B cell (primary cell): ENCODE measurements around the gene DYNC1I1. TPM values are rescaled to one million over a fixed set of nuclear protein-coding genes. Genes with fewer than 3 reads are reported as not detected.

Experiments used
- ATAC-seq: fragments of 200-7000 bp; cut with Tn5 transposase; one replicate; pipeline ENCODE4 v1.10.0; 2021; ENCODE audit warnings: low read depth, mild to moderate bottlenecking, moderate number of reproducible peaks, moderate library complexity
- CTCF ChIA-PET: fragments of 350-600 bp; sonication (Branson Sonifier 250); formaldehyde crosslinking; loops from one replicate; lab custom pipeline; 2021; ENCODE audit warnings: antibody characterized with exemption, inconsistent platforms; lab: Charles Lee
- POLR2A ChIA-PET: fragments of 350-600 bp; sonication (Branson Sonifier 250); formaldehyde crosslinking; loops from one replicate; lab custom pipeline; 2021; ENCODE audit warnings: antibody characterized with exemption; lab: Charles Lee
- DNase-seq: peaks from one replicate; pipeline ENCODE4 v3.0.0; 2013
- H2AFZ ChIP-seq: 2 replicates; pipeline ENCODE4 v1.6.1; 2012; ENCODE audit warnings: mild to moderate bottlenecking, low read depth, low read length; ENCODE audit not compliant: insufficient read depth, poor library complexity, severe bottlenecking
- H3K27ac ChIP-seq, 2 donors: 1 replicate in 1 of 2; 2 replicates in 1 of 2; pipeline ENCODE4 v1.5.1; 2012 to 2013; ENCODE audit warnings: low read length in 2 of 2, mild to moderate bottlenecking in 2 of 2, moderate library complexity in 1 of 2
- H3K27me3 ChIP-seq, 4 experiments: fragments of 200-600 bp in 1 of 4; sonication (generic) in 1 of 4; replicated peaks in 1 of 4; 1 replicate in 2 of 4; 2 replicates in 2 of 4; pipeline versions ENCODE4 v1.6.1 to v1.7.0; 2013 to 2016; ENCODE audit warnings: low read length in 3 of 4, mild to moderate bottlenecking in 2 of 4, mixed read lengths in 1 of 4, moderate library complexity in 1 of 4; ENCODE audit not compliant: insufficient read depth in 4 of 4, control insufficient read depth in 3 of 4; ENCODE audit errors: control extremely low read depth in 1 of 4
- H3K36me3 ChIP-seq, 2 experiments: replicated peaks in 1 of 2; 1 replicate in 1 of 2; 2 replicates in 1 of 2; pipeline versions ENCODE4 v1.6.1 to v1.7.1; 2013; ENCODE audit warnings: low read length in 1 of 2; ENCODE audit not compliant: insufficient read depth in 2 of 2, control insufficient read depth in 1 of 2; ENCODE audit errors: control extremely low read depth in 1 of 2, extremely low read depth in 1 of 2
- H3K4me1 ChIP-seq, 2 donors: fragments of 200-600 bp in 1 of 2; sonication (generic) in 1 of 2; 1 replicate in 1 of 2; 2 replicates in 1 of 2; pipeline versions ENCODE4 v1.5.1 to v1.6.1; 2013 to 2017; ENCODE audit warnings: low read length in 2 of 2; ENCODE audit not compliant: control insufficient read depth in 2 of 2, insufficient read depth in 2 of 2
- H3K4me2 ChIP-seq: replicated peaks from 2 replicates; pipeline ENCODE3; 2012; ENCODE audit warnings: mild to moderate bottlenecking, low read depth, low read length; ENCODE audit not compliant: poor library complexity, severe bottlenecking
- H3K4me3 ChIP-seq, 5 experiments: fragments of 200-600 bp in 1 of 5; sonication (generic) in 1 of 5; 1 replicate in 3 of 5; 2 replicates in 2 of 5; pipeline versions ENCODE4 v1.5.1 to v1.7.0; 2011 to 2016; ENCODE audit warnings: low read length in 4 of 5, mild to moderate bottlenecking in 4 of 5, low read depth in 2 of 5, control low read depth in 1 of 5, moderate library complexity in 1 of 5; ENCODE audit not compliant: insufficient read depth in 1 of 5; ENCODE audit errors: control extremely low read depth in 1 of 5, extremely low read depth in 1 of 5
- H3K79me2 ChIP-seq: fragments of 200-600 bp; sonication (generic); one replicate; pipeline ENCODE4 v1.6.0; 2016; ENCODE audit warnings: low read length; ENCODE audit not compliant: control insufficient read depth, insufficient read depth
- H3K9ac ChIP-seq: fragments of 200-600 bp; sonication (generic); 2 replicates; pipeline ENCODE4 v1.6.1; 2017; ENCODE audit warnings: mild to moderate bottlenecking, low read length, moderate library complexity
- H3K9me3 ChIP-seq, 3 donors: one replicate each; pipeline versions ENCODE4 v1.6.1 to v1.7.1; 2013; ENCODE audit warnings: low read length in 2 of 3; ENCODE audit not compliant: control insufficient read depth in 2 of 3, insufficient read depth in 1 of 3; ENCODE audit errors: control extremely low read depth in 1 of 3
- H4K20me1 ChIP-seq: 2 replicates; pipeline ENCODE4 v1.6.0; 2012; ENCODE audit warnings: mild to moderate bottlenecking, low read length; ENCODE audit not compliant: insufficient read depth, control insufficient read depth, poor library complexity, severe bottlenecking
- H3K27ac Mint-ChIP-seq: one replicate; pipeline ENCODE4 v1.8.0; 2021; ENCODE audit warnings: mixed read lengths
- H3K27me3 Mint-ChIP-seq: one replicate; pipeline ENCODE4 v1.8.0; 2021; ENCODE audit warnings: mixed read lengths
- H3K4me1 Mint-ChIP-seq: one replicate; pipeline ENCODE4 v1.8.0; 2021; ENCODE audit warnings: mixed read lengths
- H3K4me3 Mint-ChIP-seq: one replicate; pipeline ENCODE4 v1.8.0; 2021; ENCODE audit warnings: mixed read lengths
- H3K9me3 Mint-ChIP-seq: one replicate; pipeline ENCODE4 v1.8.0; 2022; ENCODE audit warnings: mixed read lengths; ENCODE audit not compliant: insufficient read depth
- CTCF ChIP-seq: fragments of 200-600 bp; IDR thresholded peaks from one replicate; pipeline ENCODE4 v1.8.0; 2022; ENCODE audit warnings: antibody characterized with exemption, mild to moderate bottlenecking
- EZH2 ChIP-seq: IDR thresholded peaks from 2 replicates; pipeline ENCODE4 v1.6.1; 2012; ENCODE audit warnings: borderline replicate concordance, low read depth, mild to moderate bottlenecking, moderate library complexity, low read length; ENCODE audit not compliant: insufficient read depth, poor library complexity, severe bottlenecking
- WGBS: methylation state at CpG from one replicate; pipeline ENCODE4 v1.1.5; 2013; ENCODE audit warnings: missing lambda C conversion rate; ENCODE audit not compliant: insufficient coverage; 5-methylcytosine and 5-hydroxymethylcytosine counted together
- intact Hi-C: fragments of 100-400 bp; cut with micrococcal nuclease; formaldehyde crosslinking; loops from one replicate; pipeline ENCODE4 v1.10.0; 2022
- polyA plus RNA-seq: library from polyadenylated mRNA; depleted of rRNA; stranded (reverse); fragments of >200 nt; gene quantifications from 2 replicates; pipeline ENCODE4 v1.2.3, GENCODE V29; 2012
- total RNA-seq, 2 donors: library from RNA; stranded (reverse); fragments of 120-200 nt in 1 of 2; gene quantifications; 1 replicate in 1 of 2; 2 replicates in 1 of 2; pipeline versions ENCODE4 v1.2.3 to v1.2.4, GENCODE V29; 2013 to 2022

Gene DYNC1I1
- total and polyA plus RNA-seq, 2 donors (not counting 1 experiment from before 2014, with no cell fraction given): not detected

- Histone ChIP-seq H3K27me3 (peaks cover 0 to 11% (median 1%) of the 10 kb centered on the region in 4 experiments), H3K9ac (no peak overlapping the region), H3K9me3 (no peaks in the 10 kb centered on the region), H3K79me2 (no peaks in the 10 kb centered on the region), H3K4me2 (no peak overlapping the region), H4K20me1 (no peaks in the 10 kb centered on the region), H2AFZ (no peak overlapping the region), H3K27ac (no peak overlapping the region), H3K4me3 (no peak overlapping the region), H3K4me1 (no peaks in the 10 kb centered on the region), H3K36me3 (no peaks in the 10 kb centered on the region)
- ATAC-seq (no peak), DNase-seq (no peak)
- CTCF ChIA-PET: no interaction called here
- TF ChIP-seq EZH2 (no peak), CTCF (no peak)
- no peaks in the 10 kb centered on the region for H3K9me3 Mint-ChIP-seq
- POLR2A ChIA-PET: no interaction called here
- H3K4me3 Mint-ChIP-seq: no peak overlapping the region
- intact Hi-C loops: no loop called here
- H3K27ac Mint-ChIP-seq: no peak overlapping the region
- no peaks in the 10 kb centered on the region for H3K4me1 Mint-ChIP-seq
- peaks cover 21% of the 10 kb centered on the region for H3K27me3 Mint-ChIP-seq
- WGBS: 59% methylated on average over 3 of the region's 3 CpGs
Measured at GRCh38 chr7:95736635-95737034, 35.7 kb upstream of the DYNC1I1 start.

- Mint-ChIP-seq H3K9me3 (no peaks in the 10 kb centered on the region), H3K27me3 (peaks cover 13% of the 10 kb centered on the region)
- ATAC-seq: no peak
Measured at GRCh38 chr7:95737828-95738505, 34.4 kb upstream of the DYNC1I1 start.

More at GRCh38 chr7:95737828-95738505, 34.4 kb upstream of the DYNC1I1 start:
- Histone ChIP-seq H3K9me3 (no peaks in the 10 kb centered on the region), H3K27me3 (peaks cover 0 to 11% (median 1%) of the 10 kb centered on the region in 4 experiments), H3K4me1 (no peaks in the 10 kb centered on the region), H2AFZ (no peak overlapping the region), H3K27ac (no peak overlapping the region), H3K4me3 (no peak overlapping the region), H3K9ac (no peak overlapping the region), H3K4me2 (no peak overlapping the region), H4K20me1 (no peaks in the 10 kb centered on the region), H3K79me2 (no peaks in the 10 kb centered on the region), H3K36me3 (no peaks in the 10 kb centered on the region)
- no peak overlapping the region for H3K4me3 Mint-ChIP-seq
- CTCF ChIA-PET: no interaction called here
- no peak for DNase-seq
- no peaks in the 10 kb centered on the region for H3K4me1 Mint-ChIP-seq
- no peak overlapping the region for H3K27ac Mint-ChIP-seq
- POLR2A ChIA-PET: no interaction called here
- 82% methylated on average over 3 of the region's 3 CpGs for WGBS
- intact Hi-C loops: no loop called here
- TF ChIP-seq CTCF (no peak), EZH2 (no peak)
